HCT116 (cell line): Measurements from ENCODE around the gene MMP24.

Source experiments
- EZH2 ChIP-seq: fragments of 200-600 bp; sonication (generic); IDR thresholded peaks from 2 replicates; pipeline ENCODE4 v1.6.1; 2017; ENCODE audit warnings: antibody characterized with exemption, mixed run types
- JUND ChIP-seq: IDR thresholded peaks from 2 replicates; pipeline ENCODE4 v1.6.1; 2012
- POLR2A ChIP-seq: IDR thresholded peaks from 2 replicates; pipeline ENCODE4 v1.7.0; 2011; ENCODE audit warnings: borderline replicate concordance; ENCODE audit not compliant: insufficient read depth, insufficient read length; ENCODE audit errors: extremely low read depth
- POLR2AphosphoS5 ChIP-seq: IDR thresholded peaks from 2 replicates; pipeline ENCODE4 v1.6.1; 2011; ENCODE audit warnings: mild to moderate bottlenecking, low read depth, low read length, moderate library complexity
- SRF ChIP-seq: IDR thresholded peaks from 2 replicates; pipeline ENCODE4 v1.6.1; 2012; ENCODE audit warnings: low read depth
- TCF7L2 ChIP-seq: IDR thresholded peaks from 2 replicates; pipeline ENCODE4 v1.7.0; 2011; ENCODE audit warnings: borderline replicate concordance, inconsistent platforms; ENCODE audit not compliant: insufficient read depth, insufficient read length; ENCODE audit errors: extremely low read depth
- YY1 ChIP-seq: IDR thresholded peaks from 2 replicates; pipeline ENCODE4 v1.6.1; 2011; ENCODE audit warnings: low read length, low read depth, moderate library complexity, mild to moderate bottlenecking; ENCODE audit not compliant: insufficient replicate concordance; ENCODE audit errors: extremely low read depth
- TF ChIP-seq, protein P1 (sequence below), 3 experiments: fragments of 200-600 bp in 1 of 3; sonication (generic) in 1 of 3; IDR thresholded peaks in 2 of 3; conservative IDR thresholded peaks in 1 of 3; 2 replicates each; pipeline ENCODE4 v1.5.1; 2012 to 2017; ENCODE audit warnings: low read depth in 2 of 3, low read length in 2 of 3, antibody characterized with exemption in 1 of 3, borderline replicate concordance in 1 of 3, control low read depth in 1 of 3, mild to moderate bottlenecking in 1 of 3, mixed read lengths in 1 of 3, mixed run types in 1 of 3, moderate library complexity in 1 of 3; ENCODE audit not compliant: insufficient read depth in 1 of 3
- TF ChIP-seq, protein P2 (sequence below): IDR thresholded peaks from 2 replicates; pipeline ENCODE4 v1.6.1; 2012
- TF ChIP-seq, protein P3 (sequence below): IDR thresholded peaks from 2 replicates; pipeline ENCODE4 v1.6.1; 2012

DNA sequence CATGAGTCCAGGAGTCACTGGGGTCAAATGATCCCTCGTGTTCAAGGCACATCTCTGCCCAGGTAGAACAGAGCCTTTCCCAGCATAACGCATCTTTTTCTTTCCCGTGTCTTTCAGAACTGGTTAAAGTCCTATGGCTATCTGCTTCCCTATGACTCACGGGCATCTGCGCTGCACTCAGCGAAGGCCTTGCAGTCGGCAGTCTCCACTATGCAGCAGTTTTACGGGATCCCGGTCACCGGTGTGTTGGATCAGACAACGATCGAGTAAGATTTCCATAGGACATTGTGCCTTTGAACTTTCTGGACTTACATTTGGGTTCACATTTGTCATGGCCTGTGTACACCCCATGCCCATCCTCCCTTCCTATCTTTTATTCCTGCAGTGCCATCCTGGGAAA lies 20.2 kb downstream of the MMP24 start:
- TF ChIP-seq, protein P1, sequence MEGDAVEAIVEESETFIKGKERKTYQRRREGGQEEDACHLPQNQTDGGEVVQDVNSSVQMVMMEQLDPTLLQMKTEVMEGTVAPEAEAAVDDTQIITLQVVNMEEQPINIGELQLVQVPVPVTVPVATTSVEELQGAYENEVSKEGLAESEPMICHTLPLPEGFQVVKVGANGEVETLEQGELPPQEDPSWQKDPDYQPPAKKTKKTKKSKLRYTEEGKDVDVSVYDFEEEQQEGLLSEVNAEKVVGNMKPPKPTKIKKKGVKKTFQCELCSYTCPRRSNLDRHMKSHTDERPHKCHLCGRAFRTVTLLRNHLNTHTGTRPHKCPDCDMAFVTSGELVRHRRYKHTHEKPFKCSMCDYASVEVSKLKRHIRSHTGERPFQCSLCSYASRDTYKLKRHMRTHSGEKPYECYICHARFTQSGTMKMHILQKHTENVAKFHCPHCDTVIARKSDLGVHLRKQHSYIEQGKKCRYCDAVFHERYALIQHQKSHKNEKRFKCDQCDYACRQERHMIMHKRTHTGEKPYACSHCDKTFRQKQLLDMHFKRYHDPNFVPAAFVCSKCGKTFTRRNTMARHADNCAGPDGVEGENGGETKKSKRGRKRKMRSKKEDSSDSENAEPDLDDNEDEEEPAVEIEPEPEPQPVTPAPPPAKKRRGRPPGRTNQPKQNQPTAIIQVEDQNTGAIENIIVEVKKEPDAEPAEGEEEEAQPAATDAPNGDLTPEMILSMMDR (IDR thresholded peaks at IDR 0.05 in 2 of 3, conservative IDR thresholded peaks at IDR 0.05 in 1 of 3; ENCODE audit: borderline replicate concordance in 1 of 3, insufficient read depth in 1 of 3, low read depth in 2 of 3, low read length in 2 of 3): no peak
- no peak for TF ChIP-seq POLR2A
- TF ChIP-seq SRF: no peak
- TF ChIP-seq YY1: no peak
- no peak for TF ChIP-seq TCF7L2
- TF ChIP-seq, protein P2, sequence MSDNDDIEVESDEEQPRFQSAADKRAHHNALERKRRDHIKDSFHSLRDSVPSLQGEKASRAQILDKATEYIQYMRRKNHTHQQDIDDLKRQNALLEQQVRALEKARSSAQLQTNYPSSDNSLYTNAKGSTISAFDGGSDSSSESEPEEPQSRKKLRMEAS: no peak
- no peak for TF ChIP-seq POLR2AphosphoS5
- TF ChIP-seq, protein P3, sequence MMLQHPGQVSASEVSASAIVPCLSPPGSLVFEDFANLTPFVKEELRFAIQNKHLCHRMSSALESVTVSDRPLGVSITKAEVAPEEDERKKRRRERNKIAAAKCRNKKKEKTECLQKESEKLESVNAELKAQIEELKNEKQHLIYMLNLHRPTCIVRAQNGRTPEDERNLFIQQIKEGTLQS: no peak
- TF ChIP-seq EZH2: no peak
- TF ChIP-seq JUND: no peak
